Hepatocyte (in vitro differentiated cells): ENCODE results near the gene C1orf21. TPM values are rescaled to one million over a fixed set of nuclear protein-coding genes. Genes with fewer than 3 reads are reported as not detected.

Source experiments
- DNase-seq: peaks from one replicate; pipeline ENCODE4 v3.0.0-alpha.2; 2016; ENCODE audit warnings: low spot score
- H2AFZ ChIP-seq: fragments of 200-600 bp; sonication (generic); 2 replicates; pipeline ENCODE4 v1.6.0; 2016; ENCODE audit warnings: antibody characterized with exemption, mild to moderate bottlenecking
- H3K27ac ChIP-seq: fragments of 200-600 bp; sonication (generic); 2 replicates; pipeline ENCODE4 v1.5.1; 2016; ENCODE audit warnings: mild to moderate bottlenecking
- H3K27me3 ChIP-seq: fragments of 200-600 bp; sonication (generic); 2 replicates; pipeline ENCODE4 v1.6.1; 2016
- H3K36me3 ChIP-seq: fragments of 200-600 bp; sonication (generic); replicated peaks from 2 replicates; pipeline ENCODE4 v1.5.1; 2016; ENCODE audit warnings: low read depth; ENCODE audit not compliant: insufficient read depth
- H3K4me1 ChIP-seq: fragments of 200-600 bp; sonication (generic); 2 replicates; pipeline ENCODE4 v1.5.1; 2016; ENCODE audit warnings: mild to moderate bottlenecking, moderate library complexity; ENCODE audit not compliant: insufficient read depth
- H3K4me2 ChIP-seq: fragments of 200-600 bp; sonication (generic); 2 replicates; pipeline ENCODE4 v1.6.0; 2016
- H3K4me3 ChIP-seq: fragments of 200-600 bp; sonication (generic); 2 replicates; pipeline ENCODE4 v1.5.1; 2016; ENCODE audit warnings: mild to moderate bottlenecking
- H3K79me2 ChIP-seq: fragments of 200-600 bp; sonication (generic); 2 replicates; pipeline ENCODE4 v1.6.0; 2017; ENCODE audit warnings: mild to moderate bottlenecking
- H3K9me2 ChIP-seq: fragments of 200-600 bp; sonication (generic); replicated peaks from 2 replicates; pipeline ENCODE4 v1.6.0; 2017; ENCODE audit warnings: mild to moderate bottlenecking; ENCODE audit not compliant: insufficient read depth
- H3K9me3 ChIP-seq: fragments of 200-600 bp; sonication (generic); 2 replicates; pipeline ENCODE4 v1.5.1; 2016; ENCODE audit warnings: low read depth, mild to moderate bottlenecking
- H4K20me1 ChIP-seq: fragments of 200-600 bp; sonication (generic); 2 replicates; pipeline ENCODE4 v1.6.0; 2016; ENCODE audit warnings: mild to moderate bottlenecking; ENCODE audit not compliant: insufficient read depth, poor library complexity, severe bottlenecking
- CTCF ChIP-seq: fragments of 200-600 bp; sonication (generic); IDR thresholded peaks from 2 replicates; pipeline ENCODE4 v1.5.1; 2016; ENCODE audit warnings: antibody characterized with exemption, mild to moderate bottlenecking; ENCODE audit not compliant: poor library complexity
- EZH2 ChIP-seq: fragments of 200-600 bp; sonication (generic); IDR thresholded peaks from 2 replicates; pipeline ENCODE4 v1.6.1; 2016; ENCODE audit warnings: antibody characterized with exemption, mild to moderate bottlenecking, borderline replicate concordance
- EZH2phosphoT487 ChIP-seq: fragments of 200-600 bp; sonication (generic); IDR thresholded peaks from one replicate; pipeline ENCODE4 v1.6.1; 2018; ENCODE audit warnings: antibody characterized with exemption, mild to moderate bottlenecking, low read depth, moderate library complexity; ENCODE audit not compliant: unreplicated experiment, severe bottlenecking
- WGBS: methylation state at CpG from one replicate; pipeline ENCODE4 v1.1.6; 2016; ENCODE audit warnings: low lambda C conversion rate; ENCODE audit errors: missing lambda C conversion rate; 5-methylcytosine and 5-hydroxymethylcytosine counted together
- polyA plus RNA-seq: library from polyadenylated mRNA; unstranded; fragments of >200 nt; fragmentation: Nextera tagmentation; extraction: Ambion mirVana; gene quantifications from 2 replicates; pipeline ENCODE4 v1.2.1, GENCODE V29; 2016
- total RNA-seq: library from RNA; depleted of rRNA; stranded (reverse); fragments of >200 nt; gene quantifications from 2 replicates; pipeline ENCODE4 v1.2.3, GENCODE V29; 2014

C1orf21 gene
- total and polyA plus RNA-seq, 2 experiments from 2014 or later: 26.9 to 37.9 TPM

DNA sequence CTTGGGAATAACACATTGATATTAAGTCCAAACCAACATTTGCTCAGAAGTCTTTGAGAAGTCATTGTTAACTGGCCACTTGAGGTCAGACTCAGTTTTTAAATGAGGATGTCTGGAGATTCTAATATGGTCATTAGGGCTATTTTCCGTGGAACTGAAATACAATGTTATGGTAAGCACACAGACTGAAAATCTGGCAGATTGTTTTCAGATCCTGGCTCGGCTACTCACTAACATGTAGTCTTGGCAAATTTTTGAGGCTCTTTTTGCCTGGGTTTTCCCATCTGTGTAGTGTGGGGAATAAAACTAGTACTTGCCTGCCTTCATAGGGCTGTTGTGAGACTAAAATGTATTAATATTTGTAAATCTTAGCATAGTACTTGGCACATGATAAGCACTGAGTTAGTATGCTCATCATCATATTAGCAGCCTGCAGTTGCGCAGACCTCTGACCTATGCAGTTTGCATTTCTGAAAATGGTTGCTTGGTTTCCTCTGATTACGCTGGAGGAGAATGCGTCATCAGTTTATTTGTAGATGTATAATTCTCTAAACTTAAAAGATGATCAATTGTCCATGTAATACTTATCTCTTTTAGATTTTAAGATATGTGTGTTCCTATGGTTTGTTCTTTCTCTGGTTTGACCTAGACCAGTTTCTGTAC, 100.8 kb downstream of the C1orf21 start:
- Histone ChIP-seq H3K4me3 (no peak overlapping the region), H3K36me3 (no peaks in the 10 kb centered on the region), H4K20me1 (no peaks in the 10 kb centered on the region), H3K4me1 (peaks cover 41% of the 10 kb centered on the region), H3K27ac (no peak overlapping the region), H3K27me3 (no peaks in the 10 kb centered on the region), H3K79me2 (peaks cover 9% of the 10 kb centered on the region), H3K9me3 (no peaks in the 10 kb centered on the region), H3K4me2 (no peak overlapping the region), H2AFZ (no peak overlapping the region), H3K9me2 (no peaks in the 10 kb centered on the region)
- no peak for TF ChIP-seq EZH2
- TF ChIP-seq EZH2phosphoT487: no peak
- no peak for TF ChIP-seq CTCF
- no peak for DNase-seq
- 95% methylated on average over 5 of the region's 5 CpGs for WGBS

- no peaks in the 10 kb centered on the region for H3K36me3 ChIP-seq
- TF ChIP-seq EZH2 (no peak), EZH2phosphoT487 (no peak), CTCF (no peak)
- no peak overlapping the region for H3K4me2 ChIP-seq
- no peaks in the 10 kb centered on the region for H3K9me2 ChIP-seq
- no peaks in the 10 kb centered on the region for H4K20me1 ChIP-seq
- peaks cover 36% of the 10 kb centered on the region for H3K4me1 ChIP-seq
- no peaks in the 10 kb centered on the region for H3K27me3 ChIP-seq
- 88% methylated on average over 3 of the region's 3 CpGs for WGBS
- no peaks in the 10 kb centered on the region for H3K9me3 ChIP-seq
- DNase-seq: no peak
- H3K79me2 ChIP-seq: peaks cover 9% of the 10 kb centered on the region
- H3K4me3 ChIP-seq: no peak overlapping the region
- H2AFZ ChIP-seq: no peak overlapping the region
- H3K27ac ChIP-seq: no peak overlapping the region
Observed at GRCh38 chr1:184489908-184490307, 103.1 kb downstream of the C1orf21 start.

DNA sequence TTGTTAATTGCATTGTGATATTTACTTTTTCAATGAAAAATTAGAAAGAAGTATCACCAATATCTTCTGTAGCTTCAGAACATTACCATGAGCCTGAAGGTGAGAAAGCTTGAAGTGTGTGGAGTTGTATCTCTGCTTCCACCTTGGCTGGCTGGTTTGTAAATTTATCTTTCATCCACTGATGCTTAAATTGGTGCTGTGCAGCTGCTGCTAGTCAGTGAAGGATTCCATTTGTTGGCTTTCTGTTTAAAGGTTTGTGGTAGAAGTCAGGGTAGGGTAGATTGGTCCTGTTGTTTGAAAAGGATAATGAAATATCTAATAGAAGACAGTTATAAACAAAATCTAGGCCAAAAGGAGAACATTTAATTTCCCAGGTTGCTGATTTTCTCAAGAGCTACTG, 105.7 kb downstream of the C1orf21 start:
- Histone ChIP-seq H3K9me3 (no peaks in the 10 kb centered on the region), H3K27me3 (no peaks in the 10 kb centered on the region), H3K9me2 (no peaks in the 10 kb centered on the region), H3K36me3 (no peaks in the 10 kb centered on the region), H3K4me3 (no peak overlapping the region), H3K4me2 (peak overlapping the region; percentile 21), H3K27ac (peak overlapping the region; percentile 86), H3K4me1 (peaks cover 21% of the 10 kb centered on the region), H4K20me1 (no peaks in the 10 kb centered on the region), H2AFZ (no peak overlapping the region), H3K79me2 (peaks cover 12% of the 10 kb centered on the region)
- TF ChIP-seq EZH2phosphoT487 (no peak), EZH2 (no peak), CTCF (no peak)
- DNase-seq: no peak

GRCh38 chr1:184493987-184494388, 107.2 kb downstream of the C1orf21 start:
- Histone ChIP-seq H3K9me3 (no peaks in the 10 kb centered on the region), H3K9me2 (no peaks in the 10 kb centered on the region), H3K36me3 (no peaks in the 10 kb centered on the region), H3K79me2 (peaks cover 8% of the 10 kb centered on the region), H2AFZ (no peak overlapping the region), H3K4me3 (no peak overlapping the region), H3K27me3 (no peaks in the 10 kb centered on the region), H4K20me1 (no peaks in the 10 kb centered on the region), H3K4me1 (peaks cover 21% of the 10 kb centered on the region), H3K4me2 (no peak overlapping the region), H3K27ac (peak overlapping the region; percentile 86)
- no peak for TF ChIP-seq EZH2phosphoT487
- 88% methylated on average over 1 of the region's 1 CpG for WGBS
- no peak for DNase-seq
